GM19193 (cell line): ENCODE data around the gene TMEM247.

ENCODE experiments used
- POLR2A ChIP-seq: IDR thresholded peaks from 4 replicates; pipeline ENCODE4 v1.6.1; 2011; ENCODE audit not compliant: insufficient read depth, insufficient read length; ENCODE audit errors: extremely low read depth

TMEM247 gene

DNA sequence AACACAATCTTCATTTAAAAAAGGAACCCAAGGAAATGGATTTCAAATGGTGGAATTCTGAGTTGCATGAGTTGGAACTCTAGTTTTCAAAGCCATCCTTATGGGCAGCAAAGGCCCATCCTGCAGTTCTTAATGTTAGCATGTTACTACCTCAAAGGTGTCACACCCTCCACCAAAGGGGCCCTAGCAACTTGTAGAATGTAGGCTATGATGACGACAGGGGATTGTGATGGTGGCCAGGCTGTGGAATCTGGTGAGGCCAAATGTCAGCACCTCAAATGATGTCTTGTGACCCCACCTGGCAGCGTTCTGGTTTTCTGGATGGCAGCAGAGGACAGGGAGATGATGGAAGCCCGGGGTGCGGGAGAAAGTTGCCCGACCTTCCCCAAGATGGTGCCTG lies at the start of gene TMEM247:
Gene TMEM247, plus strand, starts transcription at position 301 of the 400 bp plus-strand sequence.
- TF ChIP-seq POLR2A = no peak

DNA sequence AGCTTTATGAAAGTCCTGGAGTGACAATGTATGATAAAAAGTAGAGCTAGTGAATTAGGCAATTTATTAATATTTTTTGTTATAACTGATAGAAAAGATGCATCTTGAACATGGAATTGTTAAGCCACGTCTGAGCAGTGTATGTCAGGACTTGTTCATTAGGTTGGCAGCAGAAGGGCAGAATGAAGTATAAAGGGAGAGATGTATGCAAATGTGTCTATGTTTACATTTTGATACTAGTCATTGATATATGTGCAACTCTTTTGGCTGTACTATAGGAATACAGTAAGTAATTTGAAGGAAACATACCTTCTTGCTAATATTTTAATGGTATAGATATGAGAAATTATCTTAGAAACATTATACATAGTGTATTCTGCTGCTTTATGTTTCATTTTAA lies 49.0 kb upstream of the TMEM247 start:
- no peak for TF ChIP-seq POLR2A

DNA sequence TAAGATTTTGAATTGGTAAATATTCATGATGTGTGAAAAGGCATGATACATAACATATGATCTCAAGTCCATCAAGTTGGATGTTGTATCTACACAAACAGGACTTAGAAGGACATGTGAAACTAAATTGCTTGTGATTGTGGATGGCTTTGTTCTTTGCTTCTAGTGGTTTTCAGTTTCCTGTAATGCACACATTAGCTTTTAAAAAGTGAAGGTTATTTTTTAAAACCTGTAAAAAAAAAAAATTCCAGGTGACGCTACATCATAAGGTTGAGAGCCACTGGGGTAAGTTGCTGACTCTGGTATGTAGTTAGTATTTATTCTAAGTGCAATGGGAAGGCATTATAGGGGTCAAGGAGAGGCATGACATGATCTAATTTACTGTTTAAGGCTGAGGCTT lies 48.4 kb upstream of the TMEM247 start:
- no peak for TF ChIP-seq POLR2A

DNA sequence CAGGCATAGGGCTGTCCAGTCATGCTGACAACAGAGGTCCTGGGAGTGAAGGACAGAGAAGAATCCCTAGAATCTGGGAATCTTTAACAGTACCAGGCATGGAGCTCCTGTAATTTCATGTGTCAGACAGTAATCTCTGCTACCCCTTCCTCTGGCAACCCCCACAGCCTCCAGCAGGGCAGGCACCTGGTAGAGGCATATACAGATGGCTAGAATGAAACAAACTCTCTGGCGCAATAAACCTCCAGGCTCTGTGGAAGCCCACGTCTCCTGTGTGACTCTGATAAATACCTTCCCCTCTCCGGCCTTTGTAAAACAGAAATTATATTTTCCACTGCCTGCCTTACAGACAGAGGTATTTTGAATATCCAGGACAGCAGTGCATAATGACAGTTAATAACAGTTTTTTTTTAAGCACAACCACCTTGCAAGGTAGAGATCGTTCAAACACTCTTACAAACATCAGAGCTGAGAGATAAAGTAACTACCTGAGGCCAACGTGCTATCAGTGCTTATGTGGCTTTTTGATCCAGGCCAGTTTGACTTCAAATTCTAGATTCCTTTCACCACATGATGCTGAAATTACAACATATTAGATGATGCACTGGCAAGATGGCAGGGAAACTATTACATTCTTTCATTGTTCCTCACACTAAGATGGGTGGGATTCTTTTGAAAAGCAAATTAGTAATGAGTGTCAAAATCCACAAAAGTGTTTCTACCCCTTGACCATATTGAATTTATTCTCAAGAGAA lies 47.7 kb upstream of the TMEM247 start:
- no peak for TF ChIP-seq POLR2A

DNA sequence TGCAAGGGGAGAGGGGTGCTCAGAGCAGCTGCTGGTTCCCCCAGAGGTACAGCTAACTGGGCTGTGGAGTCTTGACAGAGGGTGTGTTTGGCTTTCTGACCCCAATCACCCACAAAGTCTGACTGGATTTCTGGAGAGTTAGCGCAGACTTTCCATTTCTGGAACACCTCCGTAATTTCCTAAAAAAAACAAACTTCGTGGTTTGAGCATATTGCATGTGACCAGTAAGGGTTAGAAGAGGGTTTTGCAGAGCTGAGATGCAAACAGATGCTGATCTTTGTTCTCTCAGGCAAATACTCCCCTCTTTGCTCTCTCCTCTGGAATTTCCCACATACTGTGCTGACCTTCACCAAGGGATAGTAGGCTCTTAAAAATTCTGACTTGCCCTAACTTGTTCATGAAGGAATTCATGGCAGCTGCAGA lies 44.5 kb upstream of the TMEM247 start:
- no peak for TF ChIP-seq POLR2A

GRCh38 chr2:46435353-46435752 lies 44.0 kb upstream of the TMEM247 start:
- TF ChIP-seq POLR2A = no peak

GRCh38 chr2:46435796-46436360 lies 43.5 kb upstream of the TMEM247 start:
- TF ChIP-seq POLR2A = no peak

DNA sequence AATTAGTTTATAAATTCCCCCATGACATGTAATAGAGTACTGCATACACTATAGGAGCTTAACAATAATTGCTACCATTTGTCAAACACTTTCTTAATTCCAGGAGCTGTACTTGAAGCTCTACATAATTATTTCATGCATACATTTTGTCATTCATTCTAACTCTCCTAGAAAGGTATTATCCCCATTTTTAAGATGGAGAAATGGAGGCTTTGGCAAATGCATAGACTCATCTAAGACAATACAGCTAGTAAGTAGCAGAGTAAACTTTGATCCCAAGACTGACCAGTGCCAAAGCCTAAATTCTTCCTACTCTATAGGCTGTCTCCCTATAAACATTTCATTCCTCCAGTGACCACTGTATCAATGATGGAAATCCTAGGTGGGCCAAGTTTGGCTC lies 42.6 kb upstream of the TMEM247 start:
- TF ChIP-seq POLR2A = no peak

DNA sequence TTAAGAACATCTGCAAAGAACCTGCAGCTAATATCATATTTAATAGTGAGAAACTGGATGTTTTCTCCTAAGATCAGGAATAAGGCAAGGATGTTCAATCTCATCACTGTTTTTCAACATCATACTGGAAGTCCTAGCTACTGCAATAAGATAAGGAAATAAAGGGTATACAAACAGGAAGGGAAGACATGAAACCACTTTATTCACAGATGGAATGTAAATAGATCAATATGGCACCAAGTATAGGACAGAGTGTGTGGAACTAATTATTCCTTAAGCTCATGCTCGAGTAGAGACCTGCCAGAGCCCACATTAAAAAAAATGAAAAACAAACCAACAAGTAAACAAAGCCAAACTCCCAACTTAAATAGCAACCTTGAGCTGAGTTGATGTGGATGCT lies 41.3 kb upstream of the TMEM247 start:
- no peak for TF ChIP-seq POLR2A

- TF ChIP-seq POLR2A = no peak
Measured at GRCh38 chr2:46438794-46439193, 40.6 kb upstream of the TMEM247 start.

- TF ChIP-seq POLR2A = no peak
Measured at GRCh38 chr2:46439582-46439981, 39.8 kb upstream of the TMEM247 start.

DNA sequence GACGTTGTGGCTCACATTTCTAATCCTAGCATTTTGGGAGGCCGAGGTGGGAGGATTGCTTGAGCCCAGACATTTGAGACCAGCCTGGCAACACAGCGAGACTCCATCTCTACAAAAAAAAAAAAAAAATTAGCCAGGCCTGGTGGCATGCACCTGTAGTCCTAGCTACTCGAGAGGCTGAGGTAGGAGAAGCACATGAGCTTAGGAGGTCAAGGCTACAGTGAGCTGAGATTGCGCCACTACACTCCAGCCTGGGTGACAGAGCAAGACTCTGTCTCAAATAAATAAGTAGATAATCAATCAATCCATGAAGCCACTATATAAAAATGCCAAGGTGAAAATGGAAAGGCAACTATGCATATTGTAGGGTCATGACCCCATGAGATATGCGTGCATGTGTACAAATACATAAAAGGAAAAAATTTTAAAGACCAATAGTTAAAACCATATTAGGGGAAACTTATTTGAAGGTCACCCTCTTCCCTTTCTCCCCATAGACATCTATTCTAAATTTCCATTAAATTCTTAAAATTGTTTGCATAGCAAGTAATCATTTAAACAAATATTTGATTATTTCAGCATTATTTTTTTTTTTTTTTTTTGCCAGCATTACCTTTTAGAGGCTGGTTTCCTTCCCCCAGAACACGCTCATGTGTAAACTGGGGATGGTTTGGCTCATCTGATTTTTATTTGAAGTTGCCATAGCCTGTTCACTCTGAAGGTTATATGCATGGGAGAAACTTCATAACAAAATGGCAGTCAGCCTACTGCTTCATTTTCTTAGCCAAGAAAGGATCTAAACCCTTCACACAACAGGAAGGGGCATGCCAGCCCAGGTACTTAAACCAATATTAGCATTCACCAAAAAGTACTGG lies 37.3 kb upstream of the TMEM247 start:
- no peak for TF ChIP-seq POLR2A

DNA sequence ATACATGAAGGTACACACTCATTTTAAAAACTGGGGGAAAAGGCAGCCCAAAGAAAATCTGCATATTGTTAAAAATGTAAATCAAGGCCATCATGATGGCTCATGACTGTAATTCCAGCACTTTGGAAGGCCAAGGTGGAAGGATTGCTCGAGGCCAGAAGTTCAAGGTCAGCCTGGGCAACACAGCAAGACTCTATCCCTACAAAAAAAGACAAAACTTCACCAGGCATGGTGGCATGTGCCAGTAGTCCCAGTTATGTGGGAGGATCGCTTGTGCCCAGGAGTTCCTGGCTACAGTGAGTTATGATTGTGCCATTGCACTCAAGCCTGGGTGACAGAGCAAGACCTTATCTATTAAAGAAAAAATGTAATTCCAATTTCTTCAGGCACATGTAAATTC lies 34.6 kb upstream of the TMEM247 start:
- no peak for TF ChIP-seq POLR2A

DNA sequence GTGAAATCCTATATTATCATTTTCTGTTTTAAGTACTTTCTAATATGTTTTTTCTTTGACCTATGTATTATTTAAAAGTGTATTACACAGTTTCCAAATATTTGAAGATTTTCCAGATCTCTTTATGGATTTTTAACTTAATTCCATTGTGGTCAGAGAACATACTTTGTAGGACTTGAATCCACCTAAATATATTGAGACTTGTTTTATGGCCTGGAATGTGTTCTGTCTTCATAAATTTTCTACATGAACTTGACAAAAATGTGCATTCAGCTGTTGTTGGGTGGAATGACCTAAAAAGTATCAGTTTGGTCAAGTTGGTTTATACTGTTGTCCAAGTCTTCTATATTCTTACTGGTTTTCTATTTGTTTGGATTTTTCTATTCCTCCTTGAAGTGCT lies 33.8 kb upstream of the TMEM247 start:
- no peak for TF ChIP-seq POLR2A

DNA sequence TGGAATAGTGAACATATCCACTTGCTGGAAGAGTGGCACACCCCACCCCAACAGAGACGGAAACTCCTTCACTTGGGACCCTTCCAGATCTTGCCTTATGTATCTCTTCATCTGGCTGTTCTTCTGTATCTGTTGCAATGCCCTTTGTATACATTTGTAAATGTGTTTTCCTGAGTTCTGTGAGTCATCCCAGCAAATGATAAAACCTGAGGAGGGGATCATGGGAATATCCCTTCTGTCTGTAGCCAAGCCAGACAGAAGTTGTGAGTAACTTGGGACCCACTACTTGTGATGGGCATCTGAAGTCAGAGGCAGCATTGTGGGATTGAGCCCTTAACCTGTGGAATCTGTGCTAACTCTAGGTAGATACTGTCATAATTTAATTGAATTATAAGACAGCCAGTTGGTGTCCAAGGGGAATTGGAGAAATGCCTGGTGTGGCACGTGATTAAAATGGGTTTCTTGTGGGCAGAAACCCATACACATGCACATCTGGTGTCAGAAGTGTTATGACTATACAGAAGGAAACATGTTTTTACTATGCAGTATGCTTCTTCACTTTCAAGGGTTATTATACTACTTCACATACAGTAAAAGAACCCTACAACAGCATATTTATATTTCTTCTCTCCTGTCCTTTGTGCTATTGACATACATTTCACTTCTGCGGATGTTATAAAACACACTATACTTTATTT lies 32.3 kb upstream of the TMEM247 start:
- TF ChIP-seq POLR2A = no peak
